Upper lobe of left lung (tissue), 4 donors: ENCODE results near the gene MC5R.
A peak's percentile ranks its signal among the peaks of the same experiment; 100 is the strongest.

Experiments
- CTCF ChIP-seq, 6 experiments: fragments of 450-650 bp in 4 of 6; fragments of 200-600 bp in 2 of 6; sonication (generic) in 2 of 6; IDR thresholded peaks; one replicate each; pipeline ENCODE4 v1.5.1; 2016 to 2019; ENCODE audit warnings: antibody characterized with exemption in 6 of 6
- POLR2A ChIP-seq, 4 donors: fragments of 450-650 bp; IDR thresholded peaks; one replicate each; pipeline ENCODE4 v1.5.1; 2016 to 2017; ENCODE audit warnings: antibody characterized with exemption in 4 of 4, mild to moderate bottlenecking in 2 of 4

GRCh38 chr18:13800505-13801259 is 23.3 kb upstream of the MC5R start:
- TF ChIP-seq CTCF (IDR thresholded peaks at IDR 0.05) (peak in 5 of 6 experiments; percentile 24 to 54 (median 39)), POLR2A (IDR thresholded peaks at IDR 0.05) (no peak)
